Esophagus (tissue), 2 donors: ENCODE measurements around the gene CDK8. TPM values are rescaled to one million over a fixed set of nuclear protein-coding genes. Genes with fewer than 3 reads are reported as not detected.

Experiments used
- H3K27ac ChIP-seq, 2 donors: one replicate each; pipeline ENCODE4 v1.5.1; 2013; ENCODE audit warnings: low read depth in 2 of 2, mild to moderate bottlenecking in 2 of 2, inconsistent platforms in 1 of 2, low read length in 1 of 2, moderate library complexity in 1 of 2
- H3K27me3 ChIP-seq, 2 donors: one replicate each; pipeline ENCODE4 v1.6.1; 2013; ENCODE audit warnings: low read length in 2 of 2, control low read depth in 1 of 2, mild to moderate bottlenecking in 1 of 2; ENCODE audit not compliant: insufficient read depth in 2 of 2, control insufficient read depth in 1 of 2
- H3K36me3 ChIP-seq, 2 donors: one replicate each; pipeline ENCODE4 v1.6.1; 2013; ENCODE audit warnings: low read length in 1 of 2; ENCODE audit not compliant: control insufficient read depth in 2 of 2, insufficient read depth in 2 of 2
- H3K4me1 ChIP-seq, 2 donors: one replicate each; pipeline ENCODE4 v1.6.1; 2013; ENCODE audit warnings: low read length in 1 of 2; ENCODE audit not compliant: control insufficient read depth in 2 of 2, insufficient read depth in 2 of 2
- H3K4me3 ChIP-seq, 2 donors: one replicate each; pipeline ENCODE4 v1.5.1; 2013; ENCODE audit warnings: low read length in 2 of 2, mild to moderate bottlenecking in 2 of 2, low read depth in 1 of 2, moderate library complexity in 1 of 2
- H3K9me3 ChIP-seq, 2 donors: one replicate each; pipeline ENCODE4 v1.6.1; 2013; ENCODE audit warnings: mild to moderate bottlenecking in 2 of 2, low read depth in 1 of 2, low read length in 1 of 2, moderate library complexity in 1 of 2; ENCODE audit not compliant: control insufficient read depth in 2 of 2, insufficient read depth in 1 of 2
- WGBS, 2 donors: extraction: QIAGEN DNeasy Blood & Tissue Kit; methylation state at CpG; one replicate each; pipeline ENCODE4 v1.1.7; 2013; 5-methylcytosine and 5-hydroxymethylcytosine counted together
- polyA plus RNA-seq, 2 donors: library from polyadenylated mRNA; stranded (reverse); fragments of 200-250 nt; gene quantifications; one replicate each; pipeline ENCODE4 v1.2.3, GENCODE V29; 2013
- donor health status: healthy with polysubstance abuse.
- donor health status: Bipolar disorder and iron deficiency.

Gene CDK8
- polyA plus RNA-seq, 2 donors: 8.0 to 9.3 TPM

- WGBS, 2 donors: 89 to 93% methylated on average over 2 of the region's 2 CpGs
- H3K9me3 ChIP-seq: no peaks in the 10 kb centered on the region
Measured at GRCh38 chr13:26382366-26382765, 128.4 kb downstream of the CDK8 start.

DNA sequence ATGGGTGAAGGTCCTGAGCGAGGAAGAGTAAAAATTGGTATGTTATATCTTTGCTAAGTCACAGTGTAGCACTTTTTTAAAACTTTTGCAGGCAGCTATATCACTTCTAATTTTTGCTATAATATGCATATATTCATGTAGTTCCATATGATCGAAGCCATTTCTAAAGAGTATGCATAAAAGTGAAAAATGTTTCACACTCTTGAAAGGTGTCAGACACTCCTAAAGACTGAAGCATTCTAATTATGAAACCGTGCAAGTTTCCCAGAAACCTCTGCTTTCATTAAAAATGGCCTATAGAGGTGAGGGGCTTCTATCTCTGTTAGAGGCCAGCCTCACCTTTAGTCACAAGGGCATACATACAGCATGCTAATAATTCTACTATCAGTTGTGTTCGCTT is 128.9 kb downstream of the CDK8 start:
- Histone ChIP-seq H3K27ac (no peak overlapping the region), H3K36me3 (peaks cover 0 to 3% of the 10 kb centered on the region in 2 donors), H3K4me3 (no peak overlapping the region), H3K27me3 (no peaks in the 10 kb centered on the region), H3K4me1 (no peaks in the 10 kb centered on the region), H3K9me3 (no peaks in the 10 kb centered on the region)
- WGBS, 2 donors: 84 to 92% methylated on average over 4 of the region's 4 CpGs

More at GRCh38 chr13:26382366-26382765, 128.4 kb downstream of the CDK8 start:
- H3K4me1 ChIP-seq: no peaks in the 10 kb centered on the region
- no peaks in the 10 kb centered on the region for H3K27me3 ChIP-seq
- no peak overlapping the region for H3K27ac ChIP-seq
- peaks cover 0 to under 1% of the 10 kb centered on the region in 2 donors for H3K36me3 ChIP-seq
- no peak overlapping the region for H3K4me3 ChIP-seq

DNA sequence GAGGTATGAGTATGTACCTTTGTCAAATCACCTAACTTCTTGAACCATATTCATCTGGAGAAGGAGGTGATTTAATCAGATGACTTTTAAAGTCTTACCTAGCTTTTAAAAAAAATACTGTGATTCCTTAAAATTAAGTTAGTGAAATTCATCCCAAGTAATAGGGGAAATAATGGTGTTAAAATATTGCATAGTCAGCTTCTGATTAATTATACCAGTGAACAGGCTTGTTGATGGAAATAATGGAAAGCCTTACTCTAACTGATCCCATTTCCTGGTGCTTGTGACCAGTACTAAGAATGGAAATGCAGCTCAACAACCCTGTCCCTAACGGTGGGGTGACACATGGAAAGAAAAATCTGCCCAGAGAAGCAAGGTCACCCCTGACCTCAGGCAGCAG is 130.7 kb downstream of the CDK8 start:
- H3K9me3 ChIP-seq: no peaks in the 10 kb centered on the region
- H3K27me3 ChIP-seq: no peaks in the 10 kb centered on the region
- WGBS, 2 donors: 73 to 81% methylated on average over 1 of the region's 1 CpG
- H3K27ac ChIP-seq: no peak overlapping the region
- no peak overlapping the region for H3K4me3 ChIP-seq
- H3K4me1 ChIP-seq: no peaks in the 10 kb centered on the region
- peaks cover 0 to 3% of the 10 kb centered on the region in 2 donors for H3K36me3 ChIP-seq

GRCh38 chr13:26386026-26386425 is 132.1 kb downstream of the CDK8 start:
- H3K27me3 ChIP-seq: no peaks in the 10 kb centered on the region
- H3K36me3 ChIP-seq: peaks cover 0 to 3% of the 10 kb centered on the region in 2 donors
- H3K9me3 ChIP-seq: no peaks in the 10 kb centered on the region
- H3K4me3 ChIP-seq: no peak overlapping the region
- H3K4me1 ChIP-seq: no peaks in the 10 kb centered on the region
- WGBS, 2 donors: 97 to 98% methylated on average over 1 of the region's 1 CpG
- no peak overlapping the region for H3K27ac ChIP-seq

GRCh38 chr13:26390203-26390602 is 136.3 kb downstream of the CDK8 start:
- H3K4me1 ChIP-seq: no peaks in the 10 kb centered on the region
- no peaks in the 10 kb centered on the region for H3K27me3 ChIP-seq
- H3K27ac ChIP-seq: no peak overlapping the region
- no peaks in the 10 kb centered on the region for H3K9me3 ChIP-seq
- no peak overlapping the region for H3K4me3 ChIP-seq
- WGBS, 2 donors: 79% methylated on average over 3 of the region's 3 CpGs
- H3K36me3 ChIP-seq: peaks cover 0 to 3% of the 10 kb centered on the region in 2 donors

- WGBS, 2 donors: 88% methylated on average over 1 of the region's 1 CpG
- Histone ChIP-seq H3K9me3 (no peaks in the 10 kb centered on the region), H3K36me3 (peaks cover 4 to 5% of the 10 kb centered on the region in 2 donors), H3K27me3 (no peaks in the 10 kb centered on the region), H3K4me3 (no peak overlapping the region), H3K4me1 (no peaks in the 10 kb centered on the region), H3K27ac (no peak overlapping the region)
Measured at GRCh38 chr13:26400545-26400944, 146.6 kb downstream of the CDK8 start.

DNA sequence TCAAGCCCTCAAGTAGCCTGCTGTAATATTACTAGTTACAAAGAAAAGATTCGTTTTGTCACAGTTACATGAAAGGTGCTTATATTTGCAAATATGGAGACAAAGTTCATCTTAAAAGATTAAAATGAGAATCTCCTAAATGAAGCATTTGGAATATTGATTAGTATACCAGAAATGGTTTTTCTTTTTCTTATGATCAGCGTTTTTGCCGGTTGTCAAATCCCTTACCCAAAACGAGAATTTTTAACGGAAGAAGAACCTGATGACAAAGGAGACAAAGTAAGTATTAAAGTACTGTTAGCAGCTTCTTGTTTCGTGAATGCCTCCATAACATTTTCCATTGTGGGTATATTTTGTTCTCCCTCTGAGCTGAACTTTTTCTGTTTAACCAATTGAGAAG is 147.1 kb downstream of the CDK8 start:
- H3K36me3 ChIP-seq: peaks cover 4 to 5% of the 10 kb centered on the region in 2 donors
- WGBS, 2 donors: 93 to 94% methylated on average over 6 of the region's 6 CpGs
- H3K27me3 ChIP-seq: no peaks in the 10 kb centered on the region
- H3K27ac ChIP-seq: no peak overlapping the region
- H3K9me3 ChIP-seq: no peaks in the 10 kb centered on the region
- no peak overlapping the region for H3K4me3 ChIP-seq
- no peaks in the 10 kb centered on the region for H3K4me1 ChIP-seq

DNA sequence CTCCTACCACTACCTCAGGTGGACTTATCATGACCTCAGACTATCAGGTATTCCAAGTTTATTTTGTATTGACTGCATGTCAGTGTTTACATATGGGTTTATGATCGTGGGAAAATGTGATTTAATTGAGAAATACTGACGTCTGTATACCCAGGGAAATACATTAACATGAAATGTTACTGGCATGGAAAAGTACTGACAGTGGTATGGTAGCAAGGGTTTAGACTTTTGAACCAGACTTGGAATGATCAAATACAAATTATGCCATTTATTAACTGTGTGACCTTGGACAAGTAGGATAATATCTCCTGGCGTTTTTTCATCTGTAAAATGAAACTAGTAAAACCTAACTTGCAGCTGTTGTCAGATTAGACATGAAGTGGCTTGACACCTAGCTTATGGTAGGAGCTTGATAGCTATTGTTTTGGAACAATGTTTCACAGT is 147.7 kb downstream of the CDK8 start:
- no peak overlapping the region for H3K4me3 ChIP-seq
- H3K27me3 ChIP-seq: no peaks in the 10 kb centered on the region
- H3K36me3 ChIP-seq: peaks cover 5 to 7% of the 10 kb centered on the region in 2 donors
- WGBS, 2 donors: 54 to 71% methylated on average over 3 of the region's 3 CpGs
- H3K4me1 ChIP-seq: no peaks in the 10 kb centered on the region
- no peak overlapping the region for H3K27ac ChIP-seq
- H3K9me3 ChIP-seq: no peaks in the 10 kb centered on the region

DNA sequence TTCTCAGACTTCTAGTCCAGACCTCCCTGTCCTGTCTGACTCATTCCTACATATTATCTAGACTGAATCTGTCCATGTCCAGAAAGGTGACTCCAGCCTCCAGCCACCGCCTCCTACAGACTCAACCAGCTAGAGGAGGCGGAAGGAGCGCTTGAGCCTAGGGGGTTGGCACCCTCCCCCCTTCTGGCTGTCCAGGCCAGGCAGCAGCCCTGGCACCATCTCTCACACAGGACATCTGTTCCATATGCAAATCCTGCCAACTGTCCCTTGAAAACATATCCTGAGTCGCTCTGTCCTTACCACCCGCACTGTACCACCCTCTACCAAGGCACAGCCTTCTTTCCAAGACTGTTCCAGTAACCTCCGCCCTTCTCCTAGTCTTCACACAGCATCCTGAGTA is 152.9 kb downstream of the CDK8 start:
- Histone ChIP-seq H3K9me3 (no peaks in the 10 kb centered on the region), H3K27me3 (no peaks in the 10 kb centered on the region), H3K36me3 (peaks cover 8 to 12% of the 10 kb centered on the region in 2 donors), H3K4me1 (no peaks in the 10 kb centered on the region), H3K4me3 (no peak overlapping the region), H3K27ac (no peak overlapping the region)
- 83 to 93% methylated on average over 6 of the region's 6 CpGs for WGBS, 2 donors

DNA sequence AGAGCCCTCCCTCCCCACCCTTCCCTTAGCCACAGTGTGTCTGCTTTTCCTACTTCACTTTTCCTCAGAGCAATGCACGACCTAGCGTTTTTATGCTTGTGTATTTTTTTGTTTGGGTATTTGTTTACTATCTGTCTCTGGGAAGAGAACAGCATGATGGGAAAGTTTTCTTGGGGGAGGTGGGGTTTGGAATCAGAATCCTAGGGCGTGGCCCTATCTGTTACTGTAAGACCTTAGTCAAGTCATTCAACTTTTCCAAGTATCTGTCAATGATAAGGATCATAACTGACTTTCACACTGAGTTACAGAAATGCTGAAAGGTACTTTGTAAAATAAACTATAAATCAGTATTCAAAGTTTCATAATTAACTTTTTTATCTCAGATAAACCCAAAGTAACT is 157.3 kb downstream of the CDK8 start:
- Histone ChIP-seq H3K9me3 (no peaks in the 10 kb centered on the region), H3K4me1 (no peaks in the 10 kb centered on the region), H3K27me3 (no peaks in the 10 kb centered on the region), H3K36me3 (peaks cover 2 to 8% of the 10 kb centered on the region in 2 donors), H3K27ac (no peak overlapping the region), H3K4me3 (no peak overlapping the region)
- 72 to 75% methylated on average over 3 of the region's 3 CpGs for WGBS, 2 donors
